ENCODE data around the gene DEPDC5.

DEPDC5 gene

GRCh38 chr22:31816750-31817149 is 62.9 kb downstream of the DEPDC5 start:
- no peak for DNase-seq

GRCh38 chr22:31818481-31819392 is 64.9 kb downstream of the DEPDC5 start:
- DNase-seq: no peak

GRCh38 chr22:31820655-31821054 is 66.8 kb downstream of the DEPDC5 start:
- no peak for DNase-seq

- DNase-seq: no peak
Observed at GRCh38 chr22:31821572-31821971, 67.8 kb downstream of the DEPDC5 start.

- no peak for DNase-seq
Observed at GRCh38 chr22:31822523-31822922, 68.7 kb downstream of the DEPDC5 start.

DNA sequence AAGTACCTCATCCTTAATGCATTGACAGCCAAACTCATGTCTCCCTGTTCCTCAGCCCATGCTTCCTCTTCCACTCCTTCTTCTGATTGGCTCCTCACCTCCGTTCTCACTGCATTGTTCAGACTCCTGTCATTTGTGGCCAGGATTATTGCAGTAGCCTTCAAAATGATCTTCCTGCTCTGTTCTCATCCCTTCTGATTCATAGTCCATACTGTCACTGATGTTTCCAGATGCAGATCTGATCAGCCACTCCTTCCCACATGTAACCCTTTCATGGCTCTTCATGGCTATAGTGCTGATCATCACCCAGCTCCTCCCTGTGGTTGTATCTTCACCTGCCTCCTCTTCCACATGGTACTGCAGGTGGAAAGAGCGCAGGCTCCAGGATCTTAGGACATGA is 71.7 kb downstream of the DEPDC5 start:
- DNase-seq: no peak

DNA sequence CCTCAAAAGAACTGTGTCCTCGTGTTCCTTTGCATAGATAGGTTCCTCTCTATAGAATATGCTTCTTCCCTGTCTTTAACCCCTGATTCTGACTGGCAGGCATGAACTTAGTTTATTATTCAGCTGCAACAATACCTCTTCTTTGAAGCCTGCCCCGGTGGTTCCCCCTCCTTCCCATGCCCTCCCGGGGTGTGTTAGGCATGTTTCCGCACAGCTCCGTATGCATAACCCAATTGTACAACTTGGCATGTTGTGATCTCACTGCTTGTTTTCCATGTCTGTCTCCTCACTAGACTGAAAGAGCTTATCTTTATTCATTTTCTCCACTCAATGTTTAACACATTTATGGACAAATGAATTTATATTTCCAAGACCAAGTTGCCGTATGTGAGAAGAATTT is 72.6 kb downstream of the DEPDC5 start:
- DNase-seq: no peak

- DNase-seq: no peak
Observed at GRCh38 chr22:31828739-31829138, 74.9 kb downstream of the DEPDC5 start.

DNA sequence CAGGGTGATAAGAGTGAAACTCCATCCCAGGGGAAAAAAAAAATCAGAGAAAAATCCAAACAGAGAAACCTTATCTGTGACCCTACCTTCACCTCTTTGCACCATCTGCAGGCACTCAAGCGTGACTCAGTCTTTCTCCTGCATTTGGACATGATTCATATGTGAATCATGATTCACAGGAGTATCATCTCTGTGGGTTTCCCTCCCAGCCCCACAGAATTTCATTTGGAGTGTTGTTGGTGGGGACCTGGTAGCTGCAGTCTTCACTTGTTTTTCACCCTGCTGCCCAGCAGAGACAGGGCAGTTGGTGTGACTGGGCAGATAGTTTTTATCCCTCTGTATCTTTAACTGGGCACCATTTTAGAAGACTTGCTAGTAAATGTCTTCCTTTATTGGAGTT is 75.7 kb downstream of the DEPDC5 start:
- no peak for DNase-seq

GRCh38 chr22:31830721-31831070 is 76.9 kb downstream of the DEPDC5 start:
- DNase-seq: no peak

DNA sequence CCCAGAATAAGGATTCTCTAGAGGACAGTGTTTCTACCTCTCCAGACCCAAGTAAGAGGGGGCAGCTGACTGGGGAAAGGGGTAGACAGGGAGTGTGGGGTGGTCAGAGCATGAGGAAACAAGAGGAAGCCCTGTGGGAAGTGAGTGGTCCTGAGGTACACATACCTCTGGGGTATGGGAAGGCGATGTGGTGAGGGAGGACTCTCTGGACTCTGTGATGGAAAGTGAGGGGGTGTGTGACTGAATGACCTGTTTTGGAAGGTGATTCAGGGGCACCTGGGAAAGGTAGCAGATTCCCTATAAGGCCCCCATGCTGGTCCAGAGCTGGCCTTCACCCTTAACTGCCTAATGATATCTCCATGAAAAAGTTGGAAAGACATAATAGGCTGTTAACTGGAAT is 80.1 kb downstream of the DEPDC5 start:
- DNase-seq: no peak

DNA sequence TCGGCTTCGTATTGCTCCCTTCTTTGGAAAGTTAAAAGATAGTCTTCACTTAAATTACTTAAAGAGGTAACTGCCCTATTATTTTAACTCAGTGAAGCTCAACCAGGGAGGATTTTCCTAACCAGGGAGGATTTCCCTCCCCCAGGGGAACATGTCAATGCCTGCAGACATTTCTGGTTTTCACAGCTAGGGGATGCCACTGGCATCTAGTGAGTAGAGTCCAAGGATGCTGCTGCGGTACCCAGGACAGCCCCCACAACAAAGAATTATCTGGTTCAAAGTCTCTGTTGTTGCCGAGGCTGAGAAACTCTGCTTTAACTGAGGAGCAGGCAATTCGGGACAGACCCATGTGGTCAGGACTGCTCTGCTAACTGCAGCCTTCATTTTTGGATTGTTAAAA is 82.2 kb downstream of the DEPDC5 start:
- no peak for DNase-seq

GRCh38 chr22:31838917-31839316 is 85.1 kb downstream of the DEPDC5 start:
- no peak for DNase-seq

GRCh38 chr22:31839986-31840385 is 86.2 kb downstream of the DEPDC5 start:
- no peak for DNase-seq

DNA sequence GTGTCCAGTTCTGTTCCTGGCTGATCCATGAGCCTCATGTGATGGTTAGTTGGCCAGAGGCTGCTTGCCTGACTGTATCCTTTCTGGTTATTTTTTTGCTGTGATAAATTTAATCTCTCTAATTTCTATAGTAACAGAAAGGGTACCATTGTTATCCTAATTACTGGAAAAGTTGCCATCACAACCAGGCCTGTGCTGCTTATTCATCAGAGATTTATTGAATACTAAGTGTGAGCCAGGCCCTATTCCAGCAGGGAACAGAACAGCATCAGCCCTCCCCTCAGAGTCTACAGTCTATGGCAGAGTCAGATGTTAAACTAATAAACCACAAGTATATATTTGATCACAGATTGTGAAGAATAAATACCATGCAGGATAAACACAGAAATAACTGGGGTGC is 86.8 kb downstream of the DEPDC5 start:
- no peak for DNase-seq

DNA sequence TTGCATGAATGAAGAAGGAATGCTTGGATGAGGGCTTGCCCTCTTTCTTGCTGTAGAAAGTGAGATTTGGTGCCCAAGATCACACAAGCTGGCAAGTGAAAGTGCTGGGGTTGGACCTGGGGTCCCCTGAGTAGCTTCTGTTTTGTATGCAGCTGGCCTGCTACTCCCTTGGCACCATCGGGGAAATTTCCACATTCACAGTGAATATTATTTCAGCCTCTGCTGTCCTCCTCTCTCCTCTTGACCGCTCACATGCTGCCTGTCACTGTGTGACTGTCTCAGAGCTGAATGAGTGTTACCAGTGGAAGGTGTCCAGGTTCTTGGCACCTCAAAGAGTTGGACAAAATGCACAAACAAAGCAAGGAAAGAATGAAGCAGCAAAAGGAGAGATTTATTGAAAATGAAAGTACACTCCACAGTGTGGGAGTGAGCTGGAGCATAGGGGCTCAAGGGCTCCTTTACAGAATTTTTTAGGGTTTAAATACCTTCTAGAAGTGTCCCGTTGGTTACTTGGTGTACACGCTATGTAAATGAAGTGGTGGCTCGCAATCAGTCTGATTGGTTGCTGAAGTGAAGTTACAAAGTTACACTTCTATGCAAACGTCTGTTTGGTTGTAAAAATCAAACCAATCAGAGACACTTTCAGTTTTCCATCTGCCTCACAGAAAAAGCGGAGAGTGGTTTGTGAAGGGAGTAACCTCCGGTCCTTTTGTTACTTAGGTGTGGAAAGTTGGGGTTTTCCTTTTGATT is 87.4 kb downstream of the DEPDC5 start:
- no peak for DNase-seq

- no peak for DNase-seq
Observed at GRCh38 chr22:31843526-31843925, 89.7 kb downstream of the DEPDC5 start.

- DNase-seq: no peak
Observed at GRCh38 chr22:31844941-31845340, 91.1 kb downstream of the DEPDC5 start.

- no peak for DNase-seq
Observed at GRCh38 chr22:31846161-31847115, 92.6 kb downstream of the DEPDC5 start.

DNA sequence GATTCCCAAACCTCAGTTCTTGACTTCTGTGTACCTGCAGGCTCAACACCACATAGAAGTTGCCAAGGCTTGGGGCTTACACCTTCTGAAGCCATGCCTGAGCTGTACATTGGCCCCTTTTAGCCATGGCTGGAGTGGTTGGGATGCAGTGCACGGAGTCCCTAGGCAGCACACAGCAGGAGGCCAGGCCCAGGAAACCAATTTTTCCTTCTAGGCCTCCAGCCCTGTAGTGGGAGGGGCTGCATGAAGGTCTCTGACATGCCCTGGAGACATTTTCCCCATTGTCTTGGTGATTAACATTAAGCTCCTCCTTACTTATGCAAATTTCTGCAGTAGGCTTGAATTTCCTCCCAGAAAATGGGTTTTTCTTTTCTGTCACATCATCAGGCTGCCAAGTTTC is 94.6 kb downstream of the DEPDC5 start:
- DNase-seq: no peak

GRCh38 chr22:31850135-31850534 is 96.3 kb downstream of the DEPDC5 start:
- DNase-seq: no peak

- no peak for DNase-seq
Observed at GRCh38 chr22:31852691-31853421, 99.0 kb downstream of the DEPDC5 start.
